SH-SY5Y (cell line): ENCODE data around the gene GUCY2D.

ENCODE experiments used
- GATA2 ChIP-seq: IDR thresholded peaks from 2 replicates; pipeline ENCODE4 v1.6.1; 2011; ENCODE audit warnings: mild to moderate bottlenecking, low read depth, low read length
- GATA3 ChIP-seq: IDR thresholded peaks from 2 replicates; pipeline ENCODE4 v1.6.1; 2011; ENCODE audit warnings: low read depth, mild to moderate bottlenecking, low read length, moderate library complexity

GUCY2D gene

DNA sequence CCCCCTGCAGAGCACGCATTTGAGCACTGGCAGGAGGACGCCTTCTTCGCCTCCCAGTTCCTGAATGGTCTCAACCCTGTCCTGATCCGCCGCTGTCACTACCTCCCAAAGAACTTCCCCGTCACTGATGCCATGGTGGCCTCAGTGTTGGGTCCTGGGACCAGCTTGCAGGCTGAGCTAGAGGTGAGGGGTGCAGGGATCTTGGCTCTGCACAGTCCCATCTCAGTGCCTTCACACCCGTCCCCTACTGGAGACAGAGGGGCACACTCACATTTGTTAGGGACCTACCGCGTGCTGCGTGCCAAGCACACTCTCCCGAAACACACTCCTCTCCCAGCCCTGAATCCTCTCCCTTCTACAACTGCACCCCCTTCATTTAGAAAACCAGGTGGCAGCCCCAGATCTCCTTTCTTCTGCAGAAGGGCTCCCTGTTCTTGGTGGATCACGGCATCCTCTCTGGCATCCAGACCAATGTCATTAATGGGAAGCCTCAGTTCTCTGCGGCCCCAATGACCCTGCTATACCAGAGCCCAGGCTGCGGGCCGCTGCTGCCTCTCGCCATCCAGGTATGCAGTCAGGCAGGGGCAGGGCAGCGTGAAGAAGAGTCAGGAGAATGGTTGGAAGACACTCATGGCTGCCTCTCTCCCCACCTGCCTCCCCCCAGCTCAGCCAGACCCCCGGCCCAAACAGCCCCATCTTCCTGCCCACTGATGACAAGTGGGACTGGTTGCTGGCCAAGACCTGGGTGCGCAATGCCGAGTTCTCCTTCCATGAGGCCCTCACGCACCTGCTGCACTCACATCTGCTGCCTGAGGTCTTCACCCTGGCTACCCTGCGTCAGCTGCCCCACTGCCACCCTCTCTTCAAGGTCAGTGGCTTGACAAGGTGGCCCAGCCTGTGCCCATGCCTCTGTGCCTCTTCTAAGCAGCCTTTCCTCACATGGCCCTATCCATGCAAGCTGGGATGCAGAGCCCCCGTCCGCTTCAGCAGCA lies 42.7 kb downstream of the GUCY2D start:
- TF ChIP-seq GATA2 (no peak), GATA3 (no peak)

DNA sequence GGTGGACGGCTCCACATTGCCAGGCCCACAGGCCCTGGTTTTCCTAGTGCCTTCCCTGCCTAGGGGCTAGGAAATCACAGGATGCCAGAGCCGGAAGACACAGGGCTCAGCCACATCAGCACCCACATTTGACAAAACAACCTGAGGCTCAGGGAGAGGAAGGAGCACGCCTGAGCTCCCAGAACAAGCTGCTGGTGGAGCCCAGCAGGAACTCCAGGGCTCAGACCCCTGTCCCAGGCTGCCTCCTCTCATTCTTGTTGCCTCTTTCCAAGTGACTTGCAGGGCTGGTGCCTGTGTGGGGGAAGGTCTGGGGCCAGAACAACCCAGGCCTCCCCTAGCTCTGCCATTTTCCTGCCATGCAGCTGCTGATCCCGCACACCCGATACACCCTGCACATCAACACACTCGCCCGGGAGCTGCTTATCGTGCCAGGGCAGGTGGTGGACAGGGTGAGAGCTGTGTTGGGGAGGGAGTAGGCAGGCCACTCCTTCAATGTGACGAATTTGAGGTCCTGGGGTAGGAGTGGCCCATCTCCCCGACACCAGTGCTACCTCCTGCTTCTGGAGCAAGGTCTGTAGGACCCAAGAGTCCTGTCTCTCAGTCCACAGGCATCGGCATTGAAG lies 44.0 kb downstream of the GUCY2D start:
- TF ChIP-seq GATA3 (no peak), GATA2 (no peak)

DNA sequence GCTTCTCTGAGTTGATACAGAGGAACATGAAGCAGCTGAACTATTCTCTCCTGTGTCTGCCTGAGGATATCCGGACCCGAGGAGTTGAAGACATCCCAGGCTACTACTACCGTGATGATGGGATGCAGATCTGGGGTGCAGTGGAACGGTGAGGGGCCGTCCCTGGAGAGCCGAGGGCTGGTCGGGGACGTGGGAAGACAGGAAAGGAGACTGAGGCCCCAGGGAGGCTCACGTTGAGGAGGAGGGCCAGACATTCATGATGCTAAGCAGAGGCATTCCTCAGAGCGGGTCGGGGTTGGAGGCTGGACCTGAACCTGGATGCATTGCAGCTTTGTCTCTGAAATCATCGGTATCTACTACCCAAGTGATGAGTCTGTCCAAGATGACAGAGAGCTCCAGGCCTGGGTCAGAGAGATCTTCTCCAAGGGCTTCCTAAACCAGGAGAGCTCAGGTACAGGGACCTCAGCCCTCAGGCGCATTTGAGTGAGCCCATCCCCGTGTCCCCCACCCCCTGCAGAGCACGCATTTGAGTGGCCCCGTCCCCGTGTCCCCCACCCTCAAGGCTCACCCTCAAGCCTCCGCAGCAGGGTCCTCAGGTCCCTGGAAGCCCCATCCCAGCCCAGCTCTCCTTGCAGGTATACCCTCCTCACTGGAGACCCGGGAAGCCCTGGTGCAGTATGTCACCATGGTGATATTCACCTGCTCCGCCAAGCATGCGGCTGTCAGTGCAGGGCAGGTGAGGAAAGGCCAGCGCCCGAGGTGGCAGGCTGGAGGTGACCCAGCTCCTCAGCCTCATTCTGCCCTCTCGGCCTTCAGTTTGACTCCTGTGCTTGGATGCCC lies 44.7 kb downstream of the GUCY2D start:
- TF ChIP-seq GATA3 (no peak), GATA2 (no peak)

DNA sequence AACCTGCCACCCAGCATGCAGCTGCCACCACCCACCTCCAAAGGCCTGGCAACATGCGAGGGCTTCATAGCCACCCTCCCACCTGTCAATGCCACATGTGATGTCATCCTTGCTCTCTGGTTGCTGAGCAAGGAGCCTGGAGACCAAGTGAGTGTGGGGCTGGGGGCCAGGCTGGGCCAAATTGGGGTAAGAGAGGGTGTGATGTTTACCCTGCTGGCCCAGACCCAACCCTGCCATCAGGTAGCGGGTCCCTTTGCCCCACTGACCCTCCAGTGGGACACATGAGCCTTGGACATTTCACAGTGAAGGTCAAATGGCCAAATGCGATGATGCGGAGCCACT lies 45.3 kb downstream of the GUCY2D start:
- TF ChIP-seq GATA3, result no peak
- no peak for TF ChIP-seq GATA2

DNA sequence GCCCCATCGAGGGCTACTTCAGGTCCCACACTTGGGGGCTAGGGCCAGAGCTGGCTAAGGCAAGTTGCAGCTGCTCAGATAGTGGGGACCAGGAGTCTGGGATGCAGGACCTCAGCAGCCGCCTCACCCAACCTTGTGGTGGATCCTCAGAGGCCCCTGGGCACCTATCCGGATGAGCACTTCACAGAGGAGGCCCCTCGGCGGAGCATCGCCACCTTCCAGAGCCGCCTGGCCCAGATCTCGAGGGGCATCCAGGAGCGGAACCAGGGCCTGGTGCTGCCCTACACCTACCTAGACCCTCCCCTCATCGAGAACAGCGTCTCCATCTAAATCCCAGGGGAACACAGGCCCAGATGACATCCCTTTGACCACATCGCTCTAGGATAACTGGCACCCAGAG lies 45.8 kb downstream of the GUCY2D start:
- no peak for TF ChIP-seq GATA3
- no peak for TF ChIP-seq GATA2

DNA sequence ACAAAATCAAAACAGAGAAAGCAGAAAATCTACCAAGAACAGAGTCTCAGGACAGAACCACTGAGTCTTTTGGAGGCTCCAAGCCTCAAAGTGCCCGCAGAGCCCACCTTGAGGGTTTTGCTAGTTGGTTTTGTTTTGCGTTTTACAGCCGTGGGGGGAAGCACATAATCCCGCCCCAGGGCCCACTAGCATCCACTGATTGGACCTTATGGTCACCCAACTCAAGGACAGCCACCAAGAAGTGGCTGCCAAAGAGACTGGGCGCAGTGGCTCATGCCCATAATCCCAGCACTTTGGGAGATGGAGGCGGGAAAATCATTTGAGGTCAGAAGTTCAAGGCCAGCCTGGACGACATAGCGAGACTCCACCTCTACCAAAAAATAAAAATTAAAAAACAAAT lies 46.3 kb downstream of the GUCY2D start:
- no peak for TF ChIP-seq GATA2
- no peak for TF ChIP-seq GATA3

DNA sequence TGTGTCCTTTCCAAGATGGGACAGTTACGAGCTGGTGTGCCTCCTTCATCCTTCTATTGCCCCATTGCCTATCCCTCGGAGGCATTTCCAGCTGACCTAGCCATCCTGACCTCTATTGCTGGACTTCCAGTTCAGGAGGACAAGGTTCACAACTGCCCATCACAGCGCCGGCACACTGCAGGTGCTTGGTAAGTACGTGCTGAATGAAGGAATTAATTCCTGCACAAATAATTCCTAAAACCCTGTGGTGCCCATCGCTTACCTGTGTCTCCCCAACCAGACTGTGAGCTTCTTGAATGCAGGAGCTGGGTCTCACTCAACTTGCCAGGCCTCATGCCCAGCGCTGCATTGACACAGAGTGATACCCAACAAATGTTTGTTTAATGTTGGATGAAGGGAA lies 49.4 kb downstream of the GUCY2D start:
- TF ChIP-seq GATA2 (no peak), GATA3 (no peak)

DNA sequence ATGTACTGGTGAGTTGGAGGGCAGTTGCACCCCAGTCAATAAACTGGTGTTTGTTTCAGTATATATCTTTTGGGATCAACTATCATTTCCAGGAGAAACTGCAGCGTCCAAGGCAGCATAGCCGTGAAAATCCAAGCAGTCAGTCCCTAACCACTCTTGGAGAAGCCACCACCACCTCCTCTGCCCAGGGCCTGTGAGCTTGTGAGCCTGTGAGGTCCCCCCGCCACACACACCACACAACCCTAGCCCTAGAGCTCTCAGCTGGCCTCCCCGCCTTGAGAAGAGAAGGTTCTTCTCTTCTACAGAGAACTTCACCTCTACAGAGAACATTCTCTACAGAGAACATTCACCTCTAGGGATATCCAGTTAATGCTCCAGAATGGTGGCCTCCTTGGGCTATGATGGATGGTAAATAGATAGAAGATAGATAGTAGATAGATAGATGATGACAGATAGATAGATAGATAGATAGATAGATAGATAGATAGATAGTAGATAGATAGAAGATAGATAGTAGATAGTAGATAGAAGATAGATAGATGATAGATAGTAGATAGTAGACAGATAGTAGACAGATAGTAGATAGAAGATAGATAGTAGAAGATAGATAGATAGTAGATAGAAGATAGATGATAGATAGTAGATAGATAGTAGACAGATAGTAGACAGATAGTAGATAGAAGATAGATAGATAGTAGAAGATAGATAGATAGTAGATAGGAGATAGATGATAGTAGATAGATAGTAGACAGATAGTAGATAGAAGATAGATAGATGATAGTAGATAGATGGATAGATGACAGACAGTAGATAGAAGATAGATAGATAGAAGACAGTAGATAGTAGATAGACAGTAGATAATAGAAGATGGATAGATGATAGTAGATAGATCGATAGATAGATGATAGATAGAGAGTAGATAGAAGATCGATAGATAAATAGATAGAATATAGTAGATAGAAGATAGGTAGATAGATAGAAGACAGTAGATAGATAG lies 50.1 kb downstream of the GUCY2D start:
- no peak for TF ChIP-seq GATA2
- TF ChIP-seq GATA3, result no peak

DNA sequence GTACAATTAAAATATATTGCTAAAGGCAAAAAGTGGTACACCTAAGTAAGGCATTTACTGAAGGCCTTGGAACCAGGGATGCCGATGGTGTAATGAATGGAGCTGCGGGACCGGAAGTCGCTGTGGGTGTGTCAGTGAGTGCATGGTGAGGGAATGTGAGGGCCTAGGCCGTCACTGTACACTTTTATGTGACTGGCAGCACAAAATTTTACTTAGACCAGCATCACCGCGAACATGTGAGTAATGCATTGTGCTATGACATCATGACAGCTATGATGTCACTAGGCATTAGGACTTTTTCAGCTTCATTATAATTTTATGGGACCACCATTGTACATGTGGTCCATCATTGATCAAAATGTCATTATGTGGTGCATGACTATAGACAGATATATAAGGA lies 51.2 kb downstream of the GUCY2D start:
- TF ChIP-seq GATA3 (no peak), GATA2 (no peak)

DNA sequence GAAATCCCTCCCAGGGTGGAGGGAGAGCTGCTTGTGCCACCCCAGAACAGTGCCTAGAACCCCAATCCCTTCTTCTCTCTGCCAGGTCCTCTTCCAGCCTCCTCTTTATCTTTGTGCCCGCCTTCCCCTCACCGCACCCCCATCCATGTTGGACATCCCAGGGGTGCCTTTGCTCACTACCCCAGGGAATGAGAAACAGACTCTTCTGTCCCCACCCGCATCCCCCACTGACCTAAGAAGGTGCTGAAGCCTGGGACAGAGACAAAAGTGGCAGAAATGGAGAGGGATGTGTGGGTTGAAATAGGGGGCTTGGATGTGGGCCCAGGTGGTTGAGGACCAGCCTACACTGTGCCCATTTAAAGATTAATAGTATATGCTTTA lies 53.4 kb downstream of the GUCY2D start:
- TF ChIP-seq GATA3, result no peak
- TF ChIP-seq GATA2, result no peak

DNA sequence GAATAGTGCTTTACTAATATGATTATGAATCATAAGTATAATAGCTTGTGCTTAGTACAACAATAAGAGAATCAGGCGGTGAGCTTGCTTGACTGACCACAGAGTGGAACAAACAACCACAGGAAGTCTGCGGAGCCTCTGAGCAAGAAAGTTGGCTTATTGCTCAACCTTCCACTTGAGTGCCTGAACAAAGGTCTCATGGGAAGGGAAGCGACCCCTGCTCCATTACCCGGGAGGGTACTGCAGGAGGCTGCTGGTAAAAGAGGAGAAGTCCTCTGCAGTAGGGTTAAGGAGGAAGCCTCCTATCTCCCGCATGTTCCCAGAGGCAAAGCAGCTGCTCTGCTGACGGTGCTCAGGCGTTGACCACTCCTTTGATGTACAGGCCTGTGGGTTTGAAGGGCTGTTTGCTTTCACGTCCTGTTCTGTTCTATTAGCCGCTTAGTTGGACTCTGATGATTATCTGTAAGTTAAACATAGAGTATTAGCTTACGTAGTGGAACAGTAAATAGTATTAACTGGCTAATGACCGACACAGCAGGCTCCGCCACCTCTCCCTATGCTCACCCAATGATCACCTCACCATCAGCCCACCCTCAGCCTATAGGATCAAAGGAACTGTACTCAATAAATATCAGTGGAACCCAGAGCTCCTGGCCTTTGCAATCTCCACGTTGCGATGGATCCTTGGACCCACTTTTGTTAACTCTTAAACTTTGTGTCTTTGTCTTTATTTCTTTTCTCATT lies 54.0 kb downstream of the GUCY2D start:
- TF ChIP-seq GATA2 (no peak), GATA3 (no peak)

DNA sequence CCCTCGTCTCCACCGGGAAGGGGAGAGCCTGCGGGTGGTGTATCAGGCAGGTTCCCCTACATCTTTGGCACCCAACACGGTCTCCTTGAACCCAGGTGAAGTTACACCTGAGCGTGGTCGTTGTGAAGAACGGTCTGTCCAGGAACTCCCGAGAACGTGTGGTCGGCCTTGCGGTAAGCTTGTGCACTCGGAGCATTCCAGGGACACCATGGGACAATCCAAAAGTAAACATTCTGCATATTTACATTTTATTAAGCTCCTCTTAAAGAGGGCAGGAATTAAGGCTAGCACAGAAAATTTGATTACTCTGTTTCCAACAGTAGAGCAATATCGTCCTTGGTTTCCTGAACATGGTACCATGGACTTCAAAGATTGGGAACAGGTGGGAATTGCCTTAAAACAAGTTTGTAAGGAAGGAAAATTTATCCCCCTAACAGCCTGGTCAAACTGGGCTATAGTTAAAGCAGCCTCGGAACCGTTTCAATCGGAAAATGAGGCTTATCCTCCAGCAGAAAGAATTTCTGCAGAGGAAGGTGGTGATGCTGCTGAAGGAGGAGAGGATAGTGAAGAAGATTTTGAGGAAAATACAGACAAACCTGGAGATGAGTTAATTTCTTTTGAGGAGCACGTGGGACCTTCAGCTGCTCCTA lies 54.7 kb downstream of the GUCY2D start:
- TF ChIP-seq GATA2 (no peak), GATA3 (no peak)
